Psoas muscle (tissue), 8 donors: ENCODE measurements around the gene YWHAH. TPM values are rescaled to one million over a fixed set of nuclear protein-coding genes. Genes with fewer than 3 reads are reported as not detected.

Source experiments
- ATAC-seq, 4 donors: fragments of 200-7000 bp; cut with Tn5 transposase; one replicate each; pipeline ENCODE4 v1.9.1; 2020; ENCODE audit warnings: moderate library complexity in 3 of 4, mild to moderate bottlenecking in 2 of 4
- DNase-seq, 2 donors: peaks; one replicate each; pipeline ENCODE4 v3.0.0-alpha.2; 2020
- H3K27ac ChIP-seq: fragments of 200-600 bp; one replicate; pipeline ENCODE4 v1.8.0; 2022
- H3K27me3 ChIP-seq, 3 donors: fragments of 200-600 bp in 1 of 3; one replicate each; pipeline versions ENCODE4 v1.6.1 to v1.8.0; 2013 to 2022; ENCODE audit warnings: low read length in 2 of 3, mild to moderate bottlenecking in 2 of 3, moderate library complexity in 1 of 3; ENCODE audit not compliant: insufficient read depth in 3 of 3
- H3K36me3 ChIP-seq, 2 donors: fragments of 200-600 bp in 1 of 2; one replicate each; pipeline versions ENCODE4 v1.6.1 to v1.8.0; 2013 to 2022; ENCODE audit warnings: low read depth in 1 of 2, mild to moderate bottlenecking in 1 of 2, moderate library complexity in 1 of 2; ENCODE audit not compliant: insufficient read depth in 1 of 2
- H3K4me1 ChIP-seq: fragments of 200-600 bp; one replicate; pipeline ENCODE4 v1.8.0; 2022
- H3K4me3 ChIP-seq: fragments of 200-600 bp; one replicate; pipeline ENCODE4 v1.8.0; 2022; ENCODE audit warnings: mild to moderate bottlenecking
- H3K9me3 ChIP-seq: fragments of 200-600 bp; one replicate; pipeline ENCODE4 v1.8.0; 2022
- WGBS, 3 donors: extraction: QIAGEN DNeasy Blood & Tissue Kit; methylation state at CpG; one replicate each; pipeline versions ENCODE4 v1.1.6 to v1.1.7; 2013; 5-methylcytosine and 5-hydroxymethylcytosine counted together
- intact Hi-C, 2 donors: fragments of 100-400 bp; cut with DNase I; formaldehyde crosslinking; loops; one replicate each; pipeline versions ENCODE4 v1.11.0 to v1.14.2; 2022
- polyA plus RNA-seq, 3 donors: library from polyadenylated mRNA; stranded (reverse); fragments of 200-250 nt; gene quantifications; one replicate each; pipeline ENCODE4 v1.2.3, GENCODE V29; 2013
- total RNA-seq, 4 donors: library from RNA; stranded (reverse); fragmentation: NEBNext Ultra II Directional in 2 of 4; extraction: Animal tissue kit (Norgen Biotek cat#: 25700) in 2 of 4; gene quantifications; one replicate each; pipeline versions ENCODE4 v1.2.1 to v1.2.4, GENCODE V29; 2021 to 2023
- TF ChIP-seq, protein P1 (sequence below): fragments of 200-600 bp; IDR thresholded peaks from one replicate; pipeline ENCODE4 v1.8.0; 2022; ENCODE audit warnings: antibody characterized with exemption
- donor health status: healthy with polysubstance abuse.
- donor health status: DM: no; HTN: no; CAD: no; lungs with moderate emphysema.
- donor health status: Bipolar disorder and iron deficiency.
- donor health status: healthy.
- donor health status: DM: yes; HTN: yes; CAD: no.
- donor health status: DM: no; HTN: no; CAD: no.
- donor health status: DM: no; HTN: no; CAD: no.
- donor health status: DM: yes; HTN: yes; CAD: no.

The YWHAH gene
- total and polyA plus RNA-seq, 7 donors = 47.8 to 133 (median 53.4) TPM

DNA sequence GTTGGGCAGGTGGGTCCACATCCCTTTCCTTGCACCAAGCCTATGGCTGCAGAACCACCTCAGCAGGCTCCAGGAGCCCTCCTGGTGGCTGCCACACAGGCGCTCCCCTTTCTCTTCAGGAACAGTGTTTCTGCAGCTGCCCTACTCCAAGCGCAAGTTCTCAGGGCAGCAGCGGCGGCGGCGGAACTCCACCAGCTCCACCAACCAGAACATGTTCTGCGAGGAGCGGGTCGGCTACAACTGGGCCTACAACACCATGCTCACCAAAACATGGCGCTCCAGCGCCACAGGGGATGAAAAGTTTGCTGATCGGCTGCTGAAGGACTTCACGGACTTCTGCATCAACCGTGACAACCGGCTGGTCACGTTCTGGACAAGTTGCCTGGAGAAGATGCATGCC is 38.2 kb upstream of the YWHAH start:
- Histone ChIP-seq H3K4me1 (no peaks in the 10 kb centered on the region), H3K36me3 (peaks cover 4 to 26% of the 10 kb centered on the region in 2 donors), H3K4me3 (no peak overlapping the region), H3K9me3 (no peaks in the 10 kb centered on the region), H3K27ac (no peak overlapping the region), H3K27me3 (no peaks in the 10 kb centered on the region)
- no peak for ATAC-seq
- TF ChIP-seq, protein P1, sequence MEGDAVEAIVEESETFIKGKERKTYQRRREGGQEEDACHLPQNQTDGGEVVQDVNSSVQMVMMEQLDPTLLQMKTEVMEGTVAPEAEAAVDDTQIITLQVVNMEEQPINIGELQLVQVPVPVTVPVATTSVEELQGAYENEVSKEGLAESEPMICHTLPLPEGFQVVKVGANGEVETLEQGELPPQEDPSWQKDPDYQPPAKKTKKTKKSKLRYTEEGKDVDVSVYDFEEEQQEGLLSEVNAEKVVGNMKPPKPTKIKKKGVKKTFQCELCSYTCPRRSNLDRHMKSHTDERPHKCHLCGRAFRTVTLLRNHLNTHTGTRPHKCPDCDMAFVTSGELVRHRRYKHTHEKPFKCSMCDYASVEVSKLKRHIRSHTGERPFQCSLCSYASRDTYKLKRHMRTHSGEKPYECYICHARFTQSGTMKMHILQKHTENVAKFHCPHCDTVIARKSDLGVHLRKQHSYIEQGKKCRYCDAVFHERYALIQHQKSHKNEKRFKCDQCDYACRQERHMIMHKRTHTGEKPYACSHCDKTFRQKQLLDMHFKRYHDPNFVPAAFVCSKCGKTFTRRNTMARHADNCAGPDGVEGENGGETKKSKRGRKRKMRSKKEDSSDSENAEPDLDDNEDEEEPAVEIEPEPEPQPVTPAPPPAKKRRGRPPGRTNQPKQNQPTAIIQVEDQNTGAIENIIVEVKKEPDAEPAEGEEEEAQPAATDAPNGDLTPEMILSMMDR = no peak
- no peak for DNase-seq
- 81 to 88% (median 87%) methylated on average over 16 of the region's 16 CpGs for WGBS, 3 donors
- intact Hi-C loops = no loop called here

DNA sequence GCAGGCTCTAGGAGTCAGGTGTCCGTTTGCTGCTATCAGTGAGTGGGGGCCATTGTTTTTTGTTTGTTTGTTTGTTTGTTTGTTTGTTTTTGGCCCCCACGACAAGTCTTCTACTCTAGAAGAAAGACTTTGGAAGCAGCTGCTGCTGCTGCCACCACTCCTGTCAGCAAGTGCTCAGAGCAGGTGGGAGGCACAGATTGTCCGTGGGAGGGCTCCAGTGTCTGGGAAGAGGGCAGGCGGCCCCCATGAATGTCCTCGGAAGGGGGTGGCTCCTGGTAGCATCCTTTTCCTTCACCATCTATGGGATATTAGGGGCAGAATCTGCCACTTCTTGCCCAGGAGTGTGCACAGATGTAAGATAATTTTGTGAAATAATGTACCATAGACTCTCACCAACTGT is 37.8 kb upstream of the YWHAH start:
- WGBS, 3 donors = 71 to 74% (median 73%) methylated on average over 5 of the region's 5 CpGs

DNA sequence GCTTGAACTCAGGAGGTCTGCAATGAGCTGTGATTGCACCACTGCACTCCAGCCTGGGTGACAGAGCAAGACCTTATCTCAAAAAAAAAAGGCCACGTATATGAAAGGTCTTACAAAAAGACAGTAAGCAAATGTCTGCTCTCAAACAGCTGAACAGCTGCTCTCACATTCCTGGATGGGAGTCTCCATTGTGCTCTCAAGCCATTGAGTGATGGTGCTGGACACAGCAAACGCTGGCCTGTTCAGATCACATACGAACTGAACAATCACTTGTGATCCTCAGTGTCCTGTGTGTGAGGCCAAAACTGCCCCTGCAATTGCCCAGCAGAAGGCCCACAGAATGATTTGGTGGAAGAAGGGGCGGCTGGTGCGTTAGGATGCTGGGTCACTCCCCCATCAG is 34.4 kb upstream of the YWHAH start:
- TF ChIP-seq, protein P1 = no peak
- WGBS, 3 donors = 71 to 83% (median 81%) methylated on average over 5 of the region's 5 CpGs
- Histone ChIP-seq H3K27me3 (no peaks in the 10 kb centered on the region), H3K4me3 (no peak overlapping the region), H3K4me1 (no peaks in the 10 kb centered on the region), H3K9me3 (no peaks in the 10 kb centered on the region), H3K27ac (no peak overlapping the region), H3K36me3 (peaks cover 0 to 9% of the 10 kb centered on the region in 2 donors)
- DNase-seq (no peak), ATAC-seq (no peak)
- intact Hi-C loops = no loop called here

More for the DNA sequence above, 37.8 kb upstream of the YWHAH start:
- Histone ChIP-seq H3K27me3 (no peaks in the 10 kb centered on the region), H3K27ac (no peak overlapping the region), H3K4me3 (no peak overlapping the region), H3K4me1 (no peaks in the 10 kb centered on the region), H3K36me3 (peaks cover 4 to 22% of the 10 kb centered on the region in 2 donors), H3K9me3 (no peaks in the 10 kb centered on the region)
- no peak for ATAC-seq
- TF ChIP-seq, protein P1 = no peak
- intact Hi-C loops = no loop called here
- no peak for DNase-seq

DNA sequence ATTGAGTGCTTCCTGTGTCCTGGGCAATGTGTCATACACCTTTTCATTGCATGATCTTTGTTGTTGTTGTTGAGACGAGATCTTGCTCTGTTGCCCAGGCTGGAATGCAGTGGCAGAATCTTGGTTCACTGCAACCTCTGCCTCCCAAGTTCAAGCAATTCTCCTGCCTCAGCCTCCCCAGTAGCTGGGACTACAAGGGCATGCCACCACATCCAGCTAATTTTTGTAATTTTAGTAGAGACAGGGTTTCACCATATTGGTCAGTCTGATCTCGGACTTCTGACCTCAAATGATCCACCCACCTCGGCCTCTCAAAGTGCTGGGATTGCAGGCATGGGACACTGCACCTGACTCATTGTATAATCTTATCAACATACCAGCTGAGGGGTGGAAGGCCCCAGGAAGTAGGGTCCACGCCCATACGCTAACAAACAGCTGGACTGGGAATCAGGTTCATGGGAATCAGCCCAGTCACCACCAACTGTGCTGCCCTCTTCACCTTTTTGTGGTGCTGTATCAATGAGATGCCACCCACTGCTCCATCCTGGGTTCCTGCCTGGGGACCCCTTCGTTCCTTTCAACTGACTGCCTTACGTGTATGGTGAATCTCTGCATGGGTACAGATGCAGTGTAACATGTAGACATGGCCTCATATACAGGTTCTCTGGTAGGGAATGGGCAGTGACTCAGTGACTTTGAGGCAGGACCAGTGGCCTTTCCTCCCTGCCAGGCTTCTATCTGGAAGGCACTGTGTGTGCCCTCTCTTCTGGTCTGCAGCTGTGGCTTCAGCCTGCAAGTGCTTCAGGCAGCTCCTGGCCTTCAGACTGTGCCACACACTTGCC is 32.5 kb upstream of the YWHAH start:
- ATAC-seq = no peak
- WGBS, 3 donors = 92 to 94% (median 93%) methylated on average over 7 of the region's 7 CpGs

More for the DNA sequence above, 32.5 kb upstream of the YWHAH start:
- H3K9me3 ChIP-seq = no peaks in the 10 kb centered on the region
- DNase-seq = no peak
- intact Hi-C loops = no loop called here
- H3K4me1 ChIP-seq = no peaks in the 10 kb centered on the region
- TF ChIP-seq, protein P1 = no peak
- no peaks in the 10 kb centered on the region for H3K36me3 ChIP-seq
- H3K27me3 ChIP-seq = no peaks in the 10 kb centered on the region
- H3K27ac ChIP-seq = no peak overlapping the region
- H3K4me3 ChIP-seq = no peak overlapping the region
